HUES64 (cell line): ENCODE measurements around the gene NT5C2.

ENCODE experiments used
- H3K27ac ChIP-seq: 2 replicates; pipeline ENCODE4 v1.7.0; 2013; ENCODE audit warnings: low read depth, low read length, inconsistent platforms
- H3K27me3 ChIP-seq: 2 replicates; pipeline ENCODE4 v1.6.1; 2013; ENCODE audit warnings: mild to moderate bottlenecking, low read length; ENCODE audit not compliant: insufficient read depth
- H3K36me3 ChIP-seq: 2 replicates; pipeline ENCODE4 v1.6.1; 2013; ENCODE audit warnings: mild to moderate bottlenecking, low read length; ENCODE audit not compliant: insufficient read depth
- H3K4me1 ChIP-seq: 2 replicates; pipeline ENCODE4 v1.6.1; 2013; ENCODE audit warnings: mild to moderate bottlenecking, low read length, moderate library complexity; ENCODE audit not compliant: insufficient read depth
- H3K4me3 ChIP-seq: 2 replicates; pipeline ENCODE4 v1.5.1; 2013; ENCODE audit warnings: mild to moderate bottlenecking, low read length, moderate library complexity
- H3K9ac ChIP-seq: 2 replicates; pipeline ENCODE4 v1.6.1; 2013; ENCODE audit warnings: mild to moderate bottlenecking, low read depth, low read length
- H3K9me3 ChIP-seq: 2 replicates; pipeline ENCODE4 v1.6.1; 2013; ENCODE audit warnings: low read depth, low read length; ENCODE audit not compliant: insufficient read depth
- WGBS: fragments of 150-250, 120-280 bp; methylation state at CpG from one replicate; pipeline ENCODE4 v1.1.7; 2013; ENCODE audit warnings: missing lambda C conversion rate; 5-methylcytosine and 5-hydroxymethylcytosine counted together

Gene NT5C2

GRCh38 chr10:103083266-103083976 is 109.7 kb downstream of the NT5C2 start:
- 95% methylated on average over 7 of the region's 7 CpGs for WGBS
- no peaks in the 10 kb centered on the region for H3K27me3 ChIP-seq
- no peaks in the 10 kb centered on the region for H3K4me1 ChIP-seq
- H3K36me3 ChIP-seq = peaks cover 42% of the 10 kb centered on the region
- H3K9me3 ChIP-seq = no peaks in the 10 kb centered on the region
- H3K27ac ChIP-seq = no peak overlapping the region
- H3K4me3 ChIP-seq = no peak overlapping the region
- no peak overlapping the region for H3K9ac ChIP-seq

- no peaks in the 10 kb centered on the region for H3K4me1 ChIP-seq
- H3K36me3 ChIP-seq = peaks cover 36% of the 10 kb centered on the region
- no peaks in the 10 kb centered on the region for H3K9me3 ChIP-seq
- H3K27ac ChIP-seq = no peak overlapping the region
- H3K27me3 ChIP-seq = no peaks in the 10 kb centered on the region
- WGBS = 94% methylated on average over 1 of the region's 1 CpG
- H3K4me3 ChIP-seq = no peak overlapping the region
- H3K9ac ChIP-seq = no peak overlapping the region
Observed at GRCh38 chr10:103082683-103083082, 110.4 kb downstream of the NT5C2 start.

- H3K36me3 ChIP-seq = peaks cover 31% of the 10 kb centered on the region
- no peak overlapping the region for H3K27ac ChIP-seq
- H3K4me1 ChIP-seq = no peaks in the 10 kb centered on the region
- no peaks in the 10 kb centered on the region for H3K27me3 ChIP-seq
- no peak overlapping the region for H3K4me3 ChIP-seq
- H3K9me3 ChIP-seq = no peaks in the 10 kb centered on the region
- WGBS = 93% methylated on average over 4 of the region's 4 CpGs
- no peak overlapping the region for H3K9ac ChIP-seq
Observed at GRCh38 chr10:103080891-103081581, 112.0 kb downstream of the NT5C2 start.

GRCh38 chr10:103079946-103080345 is 113.1 kb downstream of the NT5C2 start:
- Histone ChIP-seq H3K27me3 (no peaks in the 10 kb centered on the region), H3K9ac (no peak overlapping the region), H3K4me3 (no peak overlapping the region), H3K36me3 (peaks cover 20% of the 10 kb centered on the region), H3K4me1 (no peaks in the 10 kb centered on the region), H3K9me3 (no peaks in the 10 kb centered on the region), H3K27ac (no peak overlapping the region)
- 91% methylated on average over 11 of the region's 11 CpGs for WGBS

- Histone ChIP-seq H3K36me3 (peaks cover 18% of the 10 kb centered on the region), H3K4me1 (no peaks in the 10 kb centered on the region), H3K27ac (no peak overlapping the region), H3K27me3 (no peaks in the 10 kb centered on the region), H3K9me3 (no peaks in the 10 kb centered on the region), H3K4me3 (no peak overlapping the region), H3K9ac (no peak overlapping the region)
- WGBS = 97% methylated on average over 7 of the region's 7 CpGs
Observed at GRCh38 chr10:103079100-103079499, 114.0 kb downstream of the NT5C2 start.

- Histone ChIP-seq H3K4me1 (no peaks in the 10 kb centered on the region), H3K27me3 (no peaks in the 10 kb centered on the region), H3K36me3 (peaks cover 14% of the 10 kb centered on the region), H3K27ac (no peak overlapping the region), H3K9me3 (no peaks in the 10 kb centered on the region), H3K9ac (no peak overlapping the region), H3K4me3 (no peak overlapping the region)
- 92% methylated on average over 14 of the region's 14 CpGs for WGBS
Observed at GRCh38 chr10:103078676-103079075, 114.4 kb downstream of the NT5C2 start.

- WGBS = 87% methylated on average over 3 of the region's 3 CpGs
- Histone ChIP-seq H3K4me1 (no peaks in the 10 kb centered on the region), H3K27me3 (no peaks in the 10 kb centered on the region), H3K4me3 (no peak overlapping the region), H3K9ac (no peak overlapping the region), H3K27ac (no peak overlapping the region), H3K9me3 (no peaks in the 10 kb centered on the region), H3K36me3 (peaks cover 10% of the 10 kb centered on the region)
Observed at GRCh38 chr10:103078309-103078615, 114.8 kb downstream of the NT5C2 start.

GRCh38 chr10:103077491-103078308 is 115.4 kb downstream of the NT5C2 start:
- WGBS = 89% methylated on average over 16 of the region's 16 CpGs
- no peaks in the 10 kb centered on the region for H3K4me1 ChIP-seq
- no peaks in the 10 kb centered on the region for H3K9me3 ChIP-seq
- no peak overlapping the region for H3K4me3 ChIP-seq
- peaks cover 8% of the 10 kb centered on the region for H3K36me3 ChIP-seq
- H3K27me3 ChIP-seq = no peaks in the 10 kb centered on the region
- no peak overlapping the region for H3K27ac ChIP-seq
- no peak overlapping the region for H3K9ac ChIP-seq

- no peak overlapping the region for H3K27ac ChIP-seq
- no peaks in the 10 kb centered on the region for H3K9me3 ChIP-seq
- H3K4me1 ChIP-seq = no peaks in the 10 kb centered on the region
- no peaks in the 10 kb centered on the region for H3K27me3 ChIP-seq
- H3K4me3 ChIP-seq = no peak overlapping the region
- no peak overlapping the region for H3K9ac ChIP-seq
- WGBS = 93% methylated on average over 21 of the region's 21 CpGs
- peaks cover 8% of the 10 kb centered on the region; the same call in 1 of the 2 replicates for H3K36me3 ChIP-seq
Observed at GRCh38 chr10:103077020-103077419, 116.1 kb downstream of the NT5C2 start.

GRCh38 chr10:103072891-103073290 is 120.2 kb downstream of the NT5C2 start:
- 98% methylated on average over 7 of the region's 8 CpGs for WGBS
- H3K9me3 ChIP-seq = no peaks in the 10 kb centered on the region
- H3K36me3 ChIP-seq = peaks cover 13% of the 10 kb centered on the region
- no peaks in the 10 kb centered on the region for H3K4me1 ChIP-seq
- no peaks in the 10 kb centered on the region for H3K27me3 ChIP-seq
- H3K4me3 ChIP-seq = no peak overlapping the region
- no peak overlapping the region for H3K9ac ChIP-seq
- no peak overlapping the region for H3K27ac ChIP-seq

GRCh38 chr10:103072276-103072675 is 120.8 kb downstream of the NT5C2 start:
- Histone ChIP-seq H3K27me3 (no peaks in the 10 kb centered on the region), H3K4me1 (no peaks in the 10 kb centered on the region), H3K9ac (no peak overlapping the region), H3K4me3 (no peak overlapping the region), H3K9me3 (no peaks in the 10 kb centered on the region), H3K27ac (no peak overlapping the region), H3K36me3 (peaks cover 11% of the 10 kb centered on the region)
- WGBS = 94% methylated on average over 22 of the region's 22 CpGs
